OCI-LY3 (cell line): ENCODE results near the gene RCCD1.

Experiments used
- EZH2phosphoT487 ChIP-seq: fragments of 200-600 bp; shearing (Covaris generic); IDR thresholded peaks from 2 replicates; pipeline ENCODE4 v1.6.1; 2018; ENCODE audit warnings: antibody characterized with exemption, mixed run types, low read depth
- TF ChIP-seq, protein P1 (sequence below): fragments of 200-600, 300-600 bp; sonication (generic); IDR thresholded peaks from 2 replicates; pipeline ENCODE4 v1.5.1; 2014; ENCODE audit warnings: antibody characterized with exemption, low read length, low read depth

DNA sequence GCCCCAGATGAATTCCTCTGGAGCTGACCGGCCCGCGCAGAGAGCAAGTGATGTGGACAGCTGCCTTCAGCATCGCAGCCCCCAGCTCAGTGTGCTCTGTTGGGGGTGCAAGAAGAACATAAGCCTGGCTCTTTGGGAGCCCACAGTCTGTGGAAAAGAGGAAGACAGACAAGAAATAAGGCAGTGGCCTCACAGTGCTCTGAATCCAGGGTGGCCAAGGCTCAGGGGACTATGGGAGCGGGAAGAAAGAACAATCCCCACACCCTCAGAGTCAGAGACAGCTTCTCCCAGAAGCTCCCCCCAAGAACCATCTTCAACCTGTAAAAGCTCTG, 22.1 kb upstream of the RCCD1 start:
- TF ChIP-seq, protein P1, sequence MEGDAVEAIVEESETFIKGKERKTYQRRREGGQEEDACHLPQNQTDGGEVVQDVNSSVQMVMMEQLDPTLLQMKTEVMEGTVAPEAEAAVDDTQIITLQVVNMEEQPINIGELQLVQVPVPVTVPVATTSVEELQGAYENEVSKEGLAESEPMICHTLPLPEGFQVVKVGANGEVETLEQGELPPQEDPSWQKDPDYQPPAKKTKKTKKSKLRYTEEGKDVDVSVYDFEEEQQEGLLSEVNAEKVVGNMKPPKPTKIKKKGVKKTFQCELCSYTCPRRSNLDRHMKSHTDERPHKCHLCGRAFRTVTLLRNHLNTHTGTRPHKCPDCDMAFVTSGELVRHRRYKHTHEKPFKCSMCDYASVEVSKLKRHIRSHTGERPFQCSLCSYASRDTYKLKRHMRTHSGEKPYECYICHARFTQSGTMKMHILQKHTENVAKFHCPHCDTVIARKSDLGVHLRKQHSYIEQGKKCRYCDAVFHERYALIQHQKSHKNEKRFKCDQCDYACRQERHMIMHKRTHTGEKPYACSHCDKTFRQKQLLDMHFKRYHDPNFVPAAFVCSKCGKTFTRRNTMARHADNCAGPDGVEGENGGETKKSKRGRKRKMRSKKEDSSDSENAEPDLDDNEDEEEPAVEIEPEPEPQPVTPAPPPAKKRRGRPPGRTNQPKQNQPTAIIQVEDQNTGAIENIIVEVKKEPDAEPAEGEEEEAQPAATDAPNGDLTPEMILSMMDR, result no peak
- no peak for TF ChIP-seq EZH2phosphoT487
